HG02885 (cell line): Measurements from ENCODE around the gene ZNF19.

Source experiments
- ATAC-seq: cut with Tn5 transposase; IDR thresholded peaks from one replicate; pipeline ENCODE4 v1.9.1; 2021; ENCODE audit warnings: mild to moderate bottlenecking; ENCODE audit not compliant: unreplicated experiment, poor library complexity

ZNF19 gene

DNA sequence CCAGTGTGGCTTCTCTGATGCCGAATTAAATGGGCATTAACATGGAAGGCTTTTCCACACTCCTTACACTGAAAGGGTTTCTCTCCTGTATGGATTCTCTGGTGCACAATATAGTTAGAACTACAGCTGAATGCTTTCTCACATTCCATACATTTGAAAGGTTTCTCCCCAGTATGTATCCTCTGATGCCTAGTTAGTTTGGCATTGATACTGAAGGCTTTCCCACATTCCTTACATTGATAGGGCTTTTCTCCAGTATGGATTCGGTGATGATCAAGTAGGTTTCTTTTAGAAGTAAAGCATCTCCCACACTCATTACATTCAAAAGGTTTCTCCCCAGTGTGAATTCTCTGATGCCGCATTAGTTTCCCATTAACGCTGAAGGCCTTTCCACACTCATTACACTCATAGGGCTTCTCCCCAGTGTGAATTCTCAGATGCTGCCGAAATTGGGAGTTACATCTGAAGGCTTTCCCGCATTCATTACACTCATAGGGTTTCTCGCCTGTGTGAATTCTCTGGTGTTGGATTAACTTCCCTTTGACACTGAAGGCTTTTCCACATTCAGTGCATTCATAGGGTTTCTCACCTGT is 40.8 kb downstream of the ZNF19 start:
- no peak for ATAC-seq

DNA sequence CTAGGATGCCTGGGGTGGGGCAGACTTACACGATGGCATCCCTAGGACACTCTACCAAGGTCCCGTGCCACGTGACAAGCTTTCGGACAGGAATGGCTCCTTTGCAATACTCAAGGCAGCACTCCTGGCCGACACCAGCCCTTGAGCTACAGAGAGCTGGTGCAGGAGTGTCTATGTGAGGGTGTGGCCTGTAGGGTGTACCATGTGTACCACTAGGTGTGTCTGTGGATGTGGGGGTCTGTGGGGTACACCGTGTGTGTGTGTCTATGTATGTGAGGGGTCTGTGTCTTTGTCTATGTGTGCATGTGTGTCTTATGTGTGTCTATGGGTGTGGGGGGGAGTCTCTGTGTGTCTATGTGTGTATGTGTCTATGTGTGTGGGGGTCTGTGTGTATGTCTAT is 45.4 kb downstream of the ZNF19 start:
- ATAC-seq: no peak

DNA sequence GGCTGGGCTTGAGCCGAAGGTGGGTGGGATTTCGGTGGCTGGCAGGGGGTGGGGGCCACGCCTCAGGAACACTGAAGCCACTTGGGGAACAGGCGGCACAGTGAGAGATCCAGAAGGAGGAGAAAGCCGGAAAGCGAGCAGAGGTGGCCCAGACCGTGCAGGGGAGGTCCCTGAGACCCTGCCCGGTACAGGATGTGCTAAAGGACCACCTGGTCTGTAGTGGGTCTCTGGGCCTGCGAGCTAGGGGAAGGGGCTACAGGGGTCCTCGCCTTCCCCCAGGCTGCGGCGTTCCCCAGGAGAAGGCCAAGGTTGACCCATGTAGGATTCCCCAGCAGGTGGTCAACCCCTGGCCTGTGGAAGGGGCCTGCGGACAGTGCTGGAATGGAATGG is 47.1 kb downstream of the ZNF19 start, which contains the start of gene TLE7:
Gene TLE7, minus strand, starts transcription at position 4 of the 390 bp plus-strand sequence. CDS start 8,730 bp downstream, outside the sequence.
- ATAC-seq: no peak

DNA sequence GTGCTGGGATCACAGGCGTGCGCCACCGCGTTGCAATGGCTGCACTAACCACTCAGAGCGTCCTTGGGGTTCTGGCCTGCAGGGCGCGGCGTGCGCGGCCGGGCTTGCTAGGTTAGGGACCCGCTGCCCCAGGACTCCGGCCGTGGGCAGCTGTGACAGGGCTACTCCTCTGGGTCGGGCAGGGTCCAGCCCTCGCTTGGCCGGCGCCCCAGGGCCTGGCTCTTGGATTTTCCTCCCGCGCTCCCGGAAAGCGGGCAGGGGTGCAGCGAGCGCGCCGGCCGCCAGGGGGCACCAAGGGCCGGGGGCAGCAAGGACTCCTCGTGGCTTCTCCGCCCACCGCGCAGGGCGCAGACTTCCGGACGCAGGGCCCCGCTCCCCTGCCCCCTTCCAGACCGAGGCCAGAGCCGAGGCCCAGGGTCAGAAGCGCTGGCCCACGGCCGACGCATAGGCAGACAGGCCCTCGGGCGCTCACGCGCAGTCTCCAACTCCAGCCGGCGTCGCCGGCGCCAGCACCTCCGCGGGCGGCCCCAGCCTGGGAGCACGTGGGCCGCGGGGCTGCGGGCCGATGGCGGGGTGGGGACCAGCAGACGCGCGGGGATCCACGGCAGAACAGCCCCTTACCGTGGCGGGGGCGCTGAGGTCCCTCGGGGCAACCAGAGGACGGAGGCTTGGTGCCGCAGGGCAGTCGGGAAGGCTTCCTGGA is 47.6 kb downstream of the ZNF19 start:
- no peak for ATAC-seq

DNA sequence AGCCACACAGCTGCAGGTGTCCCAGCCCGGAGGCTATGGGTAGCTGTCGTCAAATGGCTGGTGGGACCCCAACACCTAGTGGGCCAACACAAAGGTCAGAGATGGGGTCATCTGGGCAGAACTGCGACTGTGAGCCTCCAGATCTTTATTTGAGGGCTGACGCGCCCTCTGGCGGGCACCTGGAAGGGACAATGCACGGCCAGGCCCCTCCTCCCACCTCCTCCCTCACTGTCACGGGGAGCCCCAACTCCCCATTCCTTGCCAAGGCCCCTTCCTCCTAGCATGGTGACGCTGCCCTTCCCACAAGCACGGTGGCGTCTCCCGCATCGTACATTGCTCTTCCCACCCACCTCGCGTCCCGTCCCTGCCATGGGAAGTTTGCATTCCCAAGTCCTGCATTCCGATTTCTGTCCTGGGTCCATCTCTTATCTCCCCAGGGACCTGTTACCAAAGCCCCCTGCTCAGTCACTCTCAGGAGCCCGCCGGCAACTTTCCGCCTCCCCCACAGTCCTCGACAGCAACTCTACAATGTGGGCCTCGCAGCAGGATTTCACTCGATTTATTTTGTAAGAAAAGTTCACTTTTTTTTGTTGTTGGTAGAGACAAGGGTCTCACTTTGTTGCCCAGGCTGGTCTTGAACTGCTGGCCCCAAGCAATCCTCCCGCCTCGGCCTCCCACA is 48.3 kb downstream of the ZNF19 start:
- no peak for ATAC-seq

DNA sequence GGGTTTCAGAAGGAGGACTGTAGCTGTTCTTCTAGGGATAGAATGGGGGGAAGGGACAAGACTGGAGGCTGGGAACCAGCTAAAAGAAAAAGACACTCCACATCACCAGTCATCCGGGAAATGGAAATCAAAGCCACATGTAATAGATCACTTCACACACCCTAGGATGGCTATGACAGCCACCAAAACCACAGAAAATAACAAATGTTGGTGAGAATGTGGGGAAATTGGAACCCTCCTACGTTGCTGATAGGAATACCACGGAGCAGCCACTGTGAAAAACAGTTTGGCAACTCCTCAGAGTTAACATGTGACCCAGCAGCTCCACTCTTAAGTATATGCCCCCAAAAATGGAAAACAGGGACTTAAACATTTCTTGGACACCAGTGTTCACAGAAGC is 49.6 kb downstream of the ZNF19 start:
- no peak for ATAC-seq

DNA sequence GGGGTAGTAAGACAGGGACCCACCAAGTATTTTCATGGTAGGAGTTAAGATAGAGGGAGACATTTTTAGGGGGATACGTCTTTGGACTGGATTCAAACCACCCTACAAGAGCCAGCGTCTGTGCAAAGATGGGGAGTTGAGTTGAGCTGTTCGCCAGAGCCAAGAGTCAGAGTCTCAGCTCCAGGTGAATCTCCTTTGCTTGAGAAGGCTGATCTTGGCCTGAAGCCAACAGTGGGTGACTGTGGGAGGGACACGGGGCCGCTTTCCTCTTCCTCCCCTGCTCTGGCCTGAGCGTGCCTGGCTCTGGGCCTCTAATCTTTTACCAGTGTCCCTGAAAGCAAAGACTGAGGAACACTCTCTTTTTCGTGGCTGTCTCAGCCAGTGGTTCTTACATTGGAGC is 52.7 kb downstream of the ZNF19 start:
- no peak for ATAC-seq

DNA sequence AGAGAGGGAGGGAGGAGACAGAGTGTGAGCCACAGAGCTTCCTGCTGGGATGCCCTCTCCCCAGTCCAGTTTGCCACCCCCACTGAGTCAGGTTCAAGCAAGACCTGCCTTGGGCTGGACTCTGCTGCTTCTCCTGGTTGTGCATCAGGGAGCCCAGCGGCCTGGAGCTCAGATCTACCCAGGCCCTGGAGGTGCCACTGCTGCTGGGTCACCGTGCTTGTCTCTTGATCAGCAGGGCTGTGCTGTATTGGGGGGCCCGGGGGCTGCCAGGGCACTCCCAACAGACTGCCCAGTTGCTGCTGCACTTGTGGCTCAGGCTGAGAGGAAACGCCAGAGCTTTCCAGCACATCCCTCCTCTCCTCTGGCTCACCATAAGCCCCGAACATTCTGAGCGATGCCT is 56.2 kb downstream of the ZNF19 start:
- no peak for ATAC-seq

DNA sequence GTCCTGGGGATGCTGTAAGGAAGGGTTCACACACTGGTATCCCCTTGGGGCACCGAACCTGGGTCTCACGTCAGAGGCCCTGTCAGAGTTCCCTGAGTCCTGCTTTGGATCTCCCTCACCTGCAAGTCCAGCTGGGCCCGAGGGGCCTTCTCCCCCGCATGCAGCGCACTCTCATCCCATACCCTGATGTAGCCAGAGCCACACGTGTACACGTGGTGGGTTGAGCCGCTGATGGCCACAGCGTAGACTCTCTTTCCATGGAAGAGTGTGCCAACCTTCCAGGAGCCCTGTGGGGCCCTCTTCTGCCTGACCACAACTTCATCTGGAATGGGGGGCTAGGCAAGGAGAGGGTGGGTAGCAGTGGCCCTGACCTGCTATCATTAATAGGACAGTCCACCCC is 57.1 kb downstream of the ZNF19 start:
- ATAC-seq: no peak

DNA sequence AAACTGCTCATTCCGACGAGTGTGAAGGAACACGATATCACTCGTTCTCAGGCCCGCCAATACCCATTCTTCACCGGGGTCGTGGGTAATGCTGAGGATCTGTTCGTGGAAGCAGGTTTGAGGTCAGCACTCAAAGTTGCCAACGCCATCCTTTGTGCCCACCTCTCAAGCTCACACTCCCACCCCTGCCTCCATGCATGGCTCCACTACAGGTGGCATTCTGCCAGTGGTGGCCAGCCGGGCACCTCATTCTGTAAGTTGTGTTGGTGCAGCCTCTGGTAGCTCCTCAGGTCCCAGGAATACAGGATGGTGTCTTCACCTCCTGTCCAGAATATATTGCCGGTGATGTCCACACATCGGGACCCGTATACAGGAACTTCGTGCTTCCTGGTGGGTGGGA is 57.9 kb downstream of the ZNF19 start:
- ATAC-seq: no peak

DNA sequence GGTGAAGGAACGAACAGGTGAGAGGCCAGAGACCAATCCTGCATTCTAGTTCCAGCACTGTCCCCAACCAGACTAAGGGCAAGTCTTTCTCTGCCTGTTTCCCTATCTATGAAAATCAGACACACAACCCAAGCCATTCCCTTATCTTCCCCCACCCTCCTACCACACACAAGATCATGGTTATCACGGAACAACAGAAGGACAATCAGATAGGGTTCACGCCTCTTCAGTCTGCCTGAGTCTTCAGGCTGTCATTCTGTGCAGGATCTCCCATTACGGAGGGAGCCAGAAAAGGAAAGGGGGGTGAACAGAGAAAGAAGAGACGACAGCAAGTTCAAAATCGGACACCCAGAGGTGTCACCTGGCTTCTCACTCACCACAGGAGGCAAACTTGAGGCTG is 58.4 kb downstream of the ZNF19 start:
- ATAC-seq: no peak

DNA sequence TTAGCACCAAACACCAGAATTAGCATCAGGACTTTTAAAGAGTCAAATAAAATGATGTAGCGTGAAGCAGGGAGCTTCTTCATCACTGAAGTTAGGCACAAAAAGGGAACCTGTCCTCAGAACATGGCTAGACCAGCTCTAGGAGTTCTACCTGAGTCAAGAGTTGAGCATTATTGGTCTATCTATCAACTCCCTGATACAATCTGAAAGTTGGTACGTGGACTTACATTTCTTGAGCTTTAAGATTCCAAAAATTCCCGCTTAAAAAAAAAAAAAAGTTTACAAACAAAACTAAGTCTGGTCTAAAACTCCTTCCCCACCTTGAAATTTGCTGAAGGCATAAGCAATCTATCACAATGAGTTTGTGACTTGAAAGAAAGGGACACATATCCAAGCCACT is 59.5 kb downstream of the ZNF19 start:
- no peak for ATAC-seq

DNA sequence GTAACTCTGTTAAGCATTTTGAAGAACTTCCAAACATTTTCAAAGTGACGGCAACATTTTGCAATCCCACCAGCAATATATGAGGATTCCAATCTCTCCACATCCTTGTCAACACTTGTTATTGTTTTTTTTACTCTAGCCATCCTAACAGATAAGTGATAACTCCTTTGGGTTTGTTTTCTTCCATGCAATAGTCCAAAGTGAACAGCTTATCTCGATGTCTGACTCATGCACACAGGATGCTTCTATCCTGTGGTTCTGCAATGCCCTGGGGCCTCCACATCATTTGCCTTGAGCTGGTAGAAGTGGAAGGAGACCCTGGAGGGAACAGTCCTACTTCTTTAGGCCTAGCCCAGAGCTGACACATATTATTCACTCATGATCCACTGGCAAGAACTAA is 60.2 kb downstream of the ZNF19 start:
- no peak for ATAC-seq

DNA sequence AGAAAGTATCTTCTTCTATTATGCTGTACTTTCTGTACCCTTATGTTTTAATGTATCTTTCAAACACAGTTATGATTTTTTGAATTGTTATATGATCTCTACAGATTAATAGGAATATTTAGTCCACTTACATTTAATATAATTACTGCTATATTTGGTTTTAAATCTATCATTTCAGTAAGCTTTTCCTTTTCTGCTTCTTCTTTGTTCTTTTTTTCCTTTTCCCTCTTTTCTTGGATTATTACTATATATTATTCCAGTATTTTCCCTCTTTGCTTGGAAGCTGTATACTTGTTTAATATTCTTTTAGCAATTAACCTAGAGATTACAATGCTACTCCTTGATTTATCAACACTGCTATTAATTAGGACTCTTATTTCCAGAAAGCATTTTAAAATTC is 60.7 kb downstream of the ZNF19 start:
- no peak for ATAC-seq

DNA sequence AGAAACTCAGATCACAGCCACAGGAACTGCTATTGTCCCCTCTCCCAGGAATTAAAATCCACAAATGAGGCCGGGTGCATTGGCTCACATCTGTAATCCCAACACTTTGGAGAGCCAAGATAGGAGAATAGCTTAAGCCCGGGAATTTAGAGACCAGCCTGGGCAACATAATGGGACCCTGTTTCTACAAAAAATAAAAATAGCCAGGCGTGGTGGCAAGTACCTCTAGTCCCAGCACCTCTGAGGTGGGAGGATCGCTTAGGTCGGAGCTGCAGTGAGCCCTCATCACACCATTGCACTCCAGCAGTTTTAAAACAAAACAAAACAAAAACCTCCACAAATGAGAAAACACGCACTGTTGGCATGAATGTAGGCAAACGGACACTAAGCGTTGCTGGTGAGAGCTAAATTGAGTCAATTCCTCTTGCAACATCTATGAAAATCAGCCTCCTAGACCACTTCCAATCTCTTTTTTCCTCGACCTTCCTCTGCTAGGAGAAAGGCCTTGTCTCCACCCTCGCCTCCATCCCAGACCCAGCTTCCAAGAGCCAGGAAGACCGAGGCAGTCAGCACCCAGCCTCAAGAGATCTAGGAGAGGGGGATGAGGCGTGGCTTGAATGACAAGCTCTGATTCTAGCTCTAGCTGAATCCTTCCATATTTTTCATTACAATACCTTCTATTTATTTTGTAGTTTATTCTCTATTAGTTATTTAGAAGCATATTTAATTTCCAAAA is 62.1 kb downstream of the ZNF19 start:
- no peak for ATAC-seq

DNA sequence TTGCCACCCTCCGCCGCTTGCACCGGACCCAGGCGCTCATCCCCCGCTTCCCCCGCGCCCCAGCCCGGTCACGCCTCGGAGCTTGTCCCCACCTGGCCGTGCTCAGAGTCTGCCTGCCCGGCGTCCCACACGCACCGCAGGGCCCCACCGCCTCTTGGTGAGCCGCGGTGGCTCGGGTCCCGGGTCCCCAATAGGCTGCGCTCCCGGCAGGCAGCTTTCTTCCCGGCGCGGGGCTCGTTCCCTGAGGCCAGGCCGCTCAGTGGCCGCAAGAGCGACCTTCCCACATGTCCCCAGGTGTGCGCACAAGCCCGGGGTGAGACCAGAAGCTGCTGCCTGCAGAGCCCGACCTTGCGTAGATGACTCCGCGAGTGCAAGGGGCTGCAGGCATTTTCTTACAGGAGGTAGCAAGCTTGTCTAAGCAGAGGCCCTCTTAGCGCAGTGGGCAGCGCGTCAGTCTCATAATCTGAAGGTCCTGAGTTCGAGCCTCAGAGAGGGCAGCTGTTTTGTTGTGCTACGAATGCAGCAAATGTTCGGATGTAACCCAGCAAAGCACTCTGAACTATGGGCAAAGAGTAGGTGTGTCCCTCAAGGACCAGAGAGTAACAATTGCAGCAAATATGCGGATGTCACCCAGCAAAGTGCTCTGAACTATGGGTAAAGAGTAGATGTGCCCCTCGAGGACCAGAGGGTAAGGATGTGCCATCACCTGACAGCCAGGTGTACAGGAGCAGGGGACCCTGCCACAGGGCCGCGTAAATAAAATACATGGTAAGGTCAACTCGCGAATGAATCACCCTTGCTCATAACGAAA is 62.9 kb downstream of the ZNF19 start:
- ATAC-seq: peak; percentile 76

DNA sequence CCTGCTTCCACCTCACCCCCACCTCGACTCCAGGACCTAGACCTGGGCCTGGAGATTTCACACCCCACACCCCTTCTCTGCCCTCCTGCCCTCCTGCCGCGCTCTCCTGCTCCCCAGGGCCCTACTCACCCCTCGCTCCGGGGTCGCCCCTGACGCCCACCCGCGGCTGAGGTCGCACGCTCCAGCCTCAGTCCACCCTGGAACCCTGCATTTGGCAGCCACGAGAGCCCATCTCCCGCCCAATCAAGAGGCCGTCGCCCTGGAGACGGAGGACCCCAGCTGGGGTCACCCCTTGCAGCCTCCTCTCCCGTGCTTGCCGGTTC is 63.4 kb downstream of the ZNF19 start:
- ATAC-seq: no peak

DNA sequence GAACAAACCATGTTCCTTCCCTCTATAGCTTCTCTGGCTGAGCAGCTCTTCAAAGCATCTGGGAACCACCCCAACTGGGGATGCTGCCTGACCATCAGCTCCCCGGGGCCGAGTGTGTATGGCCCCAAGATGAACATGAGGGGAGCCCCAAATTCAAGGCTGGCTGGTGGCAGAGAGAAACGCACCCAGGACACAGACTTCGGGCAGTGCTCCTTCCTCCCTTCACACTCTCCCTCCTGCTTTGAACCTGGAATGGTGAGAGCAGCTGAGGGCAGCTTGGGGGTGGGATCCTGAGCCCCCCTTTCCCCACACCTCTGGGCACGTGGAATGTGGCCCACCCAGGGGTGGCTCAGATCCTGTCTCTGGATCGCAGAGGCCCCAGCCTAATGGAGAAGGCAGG is 64.5 kb downstream of the ZNF19 start:
- no peak for ATAC-seq

DNA sequence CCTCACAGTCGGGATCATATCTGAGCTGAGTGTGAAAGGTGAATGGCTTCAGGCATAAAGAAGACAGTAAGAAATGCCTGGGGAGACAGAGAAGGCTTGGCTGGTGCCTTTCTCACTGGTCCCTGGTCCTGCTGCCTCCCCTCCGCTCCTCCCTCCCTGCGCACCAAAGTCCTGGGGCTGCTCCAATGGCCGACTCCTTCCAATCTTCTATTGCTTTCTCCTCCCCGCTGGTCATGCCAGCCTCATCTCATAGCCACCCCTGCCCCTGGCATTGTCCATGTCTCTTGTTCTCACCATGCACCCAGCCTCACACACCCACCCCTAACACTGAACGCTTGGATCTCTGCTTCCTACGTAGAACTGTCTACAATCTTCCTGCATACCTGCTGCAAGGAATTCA is 65.3 kb downstream of the ZNF19 start:
- no peak for ATAC-seq
